ENCODE data around the gene RIN3. TPM values are rescaled to one million over a fixed set of nuclear protein-coding genes. Genes with fewer than 3 reads are reported as not detected.

RIN3 gene
- total and polyA plus RNA-seq, 2 donors (not counting 3 experiments of a cell fraction or from before 2014, with no cell fraction given), result 5.1 to 20.8 TPM

DNA sequence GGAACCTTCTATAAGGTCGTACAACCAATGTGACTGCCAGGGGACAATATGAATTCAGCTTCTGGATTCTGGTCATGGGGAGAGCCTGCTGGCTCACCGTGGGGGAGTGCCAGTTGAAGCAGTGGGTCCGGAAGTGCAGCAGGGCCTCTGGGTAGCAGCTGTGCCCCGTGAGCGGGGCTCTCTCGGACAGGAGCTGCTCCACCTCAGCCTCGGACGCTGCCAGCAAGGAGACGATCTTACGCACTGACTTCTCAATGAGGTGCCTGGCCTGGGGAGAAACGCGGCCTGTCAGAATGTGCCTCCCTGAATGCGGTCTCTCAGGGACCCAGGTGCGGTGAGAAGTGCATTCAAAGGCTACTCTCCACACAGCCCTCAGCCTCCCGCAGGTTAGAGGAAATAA is 192.8 kb downstream of the RIN3 start:
- dilution Hi-C loops (cut with MboI; ENCODE audit: extremely low pct_ligation_motif_present, low sequenced_read_pairs), result no loop called here
- no peaks in the 10 kb centered on the region for H3K9me3 ChIP-seq (replicated peaks; ENCODE audit: control insufficient read depth, insufficient read depth, low read length)
- POLR2A ChIA-PET, result no interaction called here
- H3K36me3 ChIP-seq (ENCODE audit: control insufficient read depth in 2 of 2, extremely low read depth in 1 of 2, insufficient read depth in 2 of 2, low read length in 2 of 2), result peaks cover 0 to 13% of the 10 kb centered on the region in 2 experiments
- CTCF ChIA-PET, result no interaction called here
- FAIRE-seq (no peak), DNase-seq (ENCODE audit: low read depth, low spot score) (no peak)
- no peak overlapping the region for H2AFZ ChIP-seq (ENCODE audit: low read depth, low read length)
- intact Hi-C loops (cut with micrococcal nuclease), result no loop called here
- no peak overlapping the region for H3K27ac ChIP-seq (ENCODE audit: insufficient read depth, low read depth, low read length)
- H4K20me1 ChIP-seq (replicated peaks; ENCODE audit: control insufficient read depth, extremely low read depth, insufficient read depth, low read length), result no peaks in the 10 kb centered on the region
- H3K9ac ChIP-seq (replicated peaks; ENCODE audit: extremely low read depth, insufficient read depth, low read length), result no peak overlapping the region
- no peak overlapping the region for H3K4me2 ChIP-seq (ENCODE audit: insufficient read depth, low read length)
- TF ChIP-seq JUN (IDR thresholded peaks at IDR 0.05; ENCODE audit: borderline replicate concordance, insufficient read depth, insufficient read length, low read depth), result no peak
- TF ChIP-seq GATA2 (IDR thresholded peaks at IDR 0.05; ENCODE audit: insufficient read depth, insufficient read length, low read depth, low read length), result no peak
- H3K4me1 ChIP-seq (ENCODE audit: control insufficient read depth, extremely low read depth, insufficient read depth, low read length), result no peaks in the 10 kb centered on the region
- BruUV-seq (replicated peaks), result no TSS peak
- H3K9me1 ChIP-seq (replicated peaks; ENCODE audit: control insufficient read depth, extremely low read depth, insufficient read depth, low read length), result no peaks in the 10 kb centered on the region
- H3K79me2 ChIP-seq (ENCODE audit: control insufficient read depth, insufficient read depth, low read length), result no peaks in the 10 kb centered on the region
- H3K27me3 ChIP-seq (ENCODE audit: control insufficient read depth in 2 of 2, insufficient read depth in 2 of 2, low read length in 2 of 2), result no peaks in the 10 kb centered on the region
- no peak overlapping the region for H3K4me3 ChIP-seq (replicated peaks in 1 of 3; ENCODE audit: insufficient read depth in 1 of 3, low read depth in 1 of 3, low read length in 3 of 3)

- H3K9me3 ChIP-seq (replicated peaks; ENCODE audit: control insufficient read depth, insufficient read depth, low read length), result no peaks in the 10 kb centered on the region
- H3K9me1 ChIP-seq (replicated peaks; ENCODE audit: control insufficient read depth, extremely low read depth, insufficient read depth, low read length), result no peaks in the 10 kb centered on the region
- ChIA-PET POLR2A (no interaction called here), CTCF (interaction anchor here (1.3 to 1.9 kb wide), 2 partner anchors 8 to 74 kb away, joined by 4 to 7 read pairs; no protein-coding TSS in a partner anchor)
- H3K27ac ChIP-seq (ENCODE audit: insufficient read depth, low read depth, low read length), result no peak overlapping the region
- dilution Hi-C loops (cut with MboI; ENCODE audit: extremely low pct_ligation_motif_present, low sequenced_read_pairs), result no loop called here
- no peaks in the 10 kb centered on the region for H3K79me2 ChIP-seq (ENCODE audit: control insufficient read depth, insufficient read depth, low read length)
- H3K4me2 ChIP-seq (ENCODE audit: insufficient read depth, low read length), result no peak overlapping the region
- no peaks in the 10 kb centered on the region for H3K4me1 ChIP-seq (ENCODE audit: control insufficient read depth, extremely low read depth, insufficient read depth, low read length)
- H3K36me3 ChIP-seq (ENCODE audit: control insufficient read depth in 2 of 2, extremely low read depth in 1 of 2, insufficient read depth in 2 of 2, low read length in 2 of 2), result peaks cover 0 to 10% of the 10 kb centered on the region in 2 experiments
- H3K4me3 ChIP-seq (replicated peaks in 1 of 3; ENCODE audit: insufficient read depth in 1 of 3, low read depth in 1 of 3, low read length in 3 of 3), result no peak overlapping the region
- DNase-seq (ENCODE audit: low read depth, low spot score) (no peak), FAIRE-seq (no peak)
- intact Hi-C loops (cut with micrococcal nuclease), result no loop called here
- H4K20me1 ChIP-seq (replicated peaks; ENCODE audit: control insufficient read depth, extremely low read depth, insufficient read depth, low read length), result no peaks in the 10 kb centered on the region
- TF ChIP-seq EZH2 (IDR thresholded peaks at IDR 0.05; ENCODE audit: borderline replicate concordance, low read depth, low read length, severe bottlenecking) (no peak), CTCF (IDR thresholded peaks at IDR 0.05; ENCODE audit: extremely low read depth in 1 of 2, insufficient read depth in 1 of 2, low read depth in 1 of 2, low read length in 2 of 2) (no peak), GATA2 (IDR thresholded peaks at IDR 0.05; ENCODE audit: insufficient read depth, insufficient read length, low read depth, low read length) (no peak), MYC (IDR thresholded peaks at IDR 0.05; ENCODE audit: low read depth, low read length) (no peak), POLR2AphosphoS5 (IDR thresholded peaks at IDR 0.05; ENCODE audit: insufficient read depth, low read depth, low read length) (no peak), JUN (IDR thresholded peaks at IDR 0.05; ENCODE audit: borderline replicate concordance, insufficient read depth, insufficient read length, low read depth) (no peak), FOS (IDR thresholded peaks at IDR 0.05; ENCODE audit: borderline replicate concordance, insufficient read depth, low read length) (no peak), MAX (IDR thresholded peaks at IDR 0.05; ENCODE audit: insufficient read depth, insufficient read length) (no peak), POLR2A (IDR thresholded peaks at IDR 0.05; ENCODE audit: low read depth, low read length) (no peak)
- no peaks in the 10 kb centered on the region for H3K27me3 ChIP-seq (ENCODE audit: control insufficient read depth in 2 of 2, insufficient read depth in 2 of 2, low read length in 2 of 2)
- no TSS peak for BruUV-seq (replicated peaks)
- no peak overlapping the region for H2AFZ ChIP-seq (ENCODE audit: low read depth, low read length)
- no peak overlapping the region for H3K9ac ChIP-seq (replicated peaks; ENCODE audit: extremely low read depth, insufficient read depth, low read length)
These were observed 195.9 kb downstream of the RIN3 start for GRCh38 chr14:92709340-92710000.
